ENCODE data around the gene KYAT1. TPM values are rescaled to one million over a fixed set of nuclear protein-coding genes. Genes with fewer than 3 reads are reported as not detected.

Gene KYAT1
- total RNA-seq, 1 experiment from 2014 or later = 14.6 TPM

- Mint-ChIP-seq H3K9me3 (no peaks in the 10 kb centered on the region), H3K27ac (no peak overlapping the region), H3K27me3 (ENCODE audit: low read depth) (no peaks in the 10 kb centered on the region), H3K36me3 (ENCODE audit: insufficient read depth in 1 of 3, low read depth in 3 of 3) (peaks cover 9 to 20% (median 10%) of the 10 kb centered on the region in 3 experiments), H3K4me3 (no peak overlapping the region), H3K4me1 (peaks cover 2 to 9% of the 10 kb centered on the region in 2 experiments; a peak in 3 of 4 replicates)
- Histone ChIP-seq H3K27me3 (ENCODE audit: insufficient read depth, low read length) (no peaks in the 10 kb centered on the region), H3K23ac (ENCODE audit: insufficient read length, low read depth, low read length) (no peak overlapping the region), H2BK5ac (ENCODE audit: insufficient read length, low read length) (no peak overlapping the region), H3K4me1 (ENCODE audit: insufficient read depth, low read length) (no peaks in the 10 kb centered on the region), H2AFZ (ENCODE audit: low read length) (no peak overlapping the region), H3K23me2 (ENCODE audit: insufficient read length, low read depth, low read length, poor library complexity, severe bottlenecking) (no peaks in the 10 kb centered on the region), H3K79me1 (ENCODE audit: insufficient read depth, low read depth, low read length, poor library complexity, severe bottlenecking) (no peaks in the 10 kb centered on the region), H3K9me3 (ENCODE audit: control insufficient read depth, low read depth, low read length) (no peaks in the 10 kb centered on the region), H3K18ac (ENCODE audit: insufficient read length, low read depth, low read length) (no peak overlapping the region), H2BK20ac (ENCODE audit: low read depth, low read length, poor library complexity, severe bottlenecking) (no peak overlapping the region), H3K27ac (ENCODE audit: insufficient read length, low read depth, low read length) (no peak overlapping the region), H3K4me2 (ENCODE audit: insufficient read depth, insufficient read length, low read length) (no peak overlapping the region), H2BK15ac (ENCODE audit: low read depth, low read length) (no peak overlapping the region), H3K4ac (ENCODE audit: low read depth, low read length) (no peak overlapping the region), H3K56ac (ENCODE audit: insufficient read length, low read depth, low read length) (no peak overlapping the region), H3T11ph (ENCODE audit: low read length) (no peak overlapping the region), H4K91ac (ENCODE audit: insufficient read length, low read depth, low read length) (no peak overlapping the region), H4K8ac (replicated peaks; ENCODE audit: insufficient read length, low read depth, low read length) (no peak overlapping the region), H2BK12ac (ENCODE audit: insufficient read length, low read depth, low read length) (no peak overlapping the region), H4K5ac (ENCODE audit: insufficient read length, low read depth, low read length) (no peak overlapping the region), H3K14ac (ENCODE audit: insufficient read depth, low read length) (no peak overlapping the region), H2BK120ac (ENCODE audit: low read depth, low read length, poor library complexity, severe bottlenecking) (no peak overlapping the region), H3K79me2 (ENCODE audit: insufficient read depth, low read length) (peaks cover 3% of the 10 kb centered on the region; the same call in 1 of the 2 replicates), H3K9ac (ENCODE audit: extremely low read depth, insufficient read length, low read length) (no peak overlapping the region), H4K20me1 (ENCODE audit: control insufficient read depth, insufficient read depth, insufficient read length) (no peaks in the 10 kb centered on the region), H2AK5ac (ENCODE audit: insufficient read length, low read length) (no peak overlapping the region)
- WGBS (ENCODE audit: extremely low coverage, insufficient read length, low lambda C conversion rate) = no CpG with 5 or more reads among the region's 5 CpGs
- no peak for TF ChIP-seq CTCF (conservative IDR thresholded peaks at IDR 0.05)
- DNase-seq = no peak
These were observed 20.1 kb upstream of the KYAT1 start for GRCh38 chr9:128901822-128902221.
